IPS-18a (cell line): Measurements from ENCODE around the gene MOV10.

Experiments used
- H3K27ac ChIP-seq: one replicate; pipeline ENCODE4 v1.5.1; 2013; ENCODE audit warnings: low read length
- H3K27me3 ChIP-seq: one replicate; pipeline ENCODE4 v1.6.1; 2013; ENCODE audit warnings: mild to moderate bottlenecking, low read length; ENCODE audit not compliant: control insufficient read depth, insufficient read depth
- H3K36me3 ChIP-seq: one replicate; pipeline ENCODE4 v1.6.1; 2013; ENCODE audit warnings: low read depth, low read length; ENCODE audit not compliant: control insufficient read depth
- H3K4me1 ChIP-seq: one replicate; pipeline ENCODE4 v1.6.1; 2013; ENCODE audit warnings: low read depth, low read length; ENCODE audit not compliant: control insufficient read depth
- H3K4me3 ChIP-seq: one replicate; pipeline ENCODE4 v1.5.1; 2013; ENCODE audit warnings: low read length
- H3K9ac ChIP-seq: one replicate; pipeline ENCODE4 v1.6.1; 2013; ENCODE audit warnings: mild to moderate bottlenecking, low read length, moderate library complexity
- H3K9me3 ChIP-seq: one replicate; pipeline ENCODE4 v1.6.1; 2013; ENCODE audit warnings: low read depth, low read length; ENCODE audit not compliant: control insufficient read depth

Gene MOV10

DNA sequence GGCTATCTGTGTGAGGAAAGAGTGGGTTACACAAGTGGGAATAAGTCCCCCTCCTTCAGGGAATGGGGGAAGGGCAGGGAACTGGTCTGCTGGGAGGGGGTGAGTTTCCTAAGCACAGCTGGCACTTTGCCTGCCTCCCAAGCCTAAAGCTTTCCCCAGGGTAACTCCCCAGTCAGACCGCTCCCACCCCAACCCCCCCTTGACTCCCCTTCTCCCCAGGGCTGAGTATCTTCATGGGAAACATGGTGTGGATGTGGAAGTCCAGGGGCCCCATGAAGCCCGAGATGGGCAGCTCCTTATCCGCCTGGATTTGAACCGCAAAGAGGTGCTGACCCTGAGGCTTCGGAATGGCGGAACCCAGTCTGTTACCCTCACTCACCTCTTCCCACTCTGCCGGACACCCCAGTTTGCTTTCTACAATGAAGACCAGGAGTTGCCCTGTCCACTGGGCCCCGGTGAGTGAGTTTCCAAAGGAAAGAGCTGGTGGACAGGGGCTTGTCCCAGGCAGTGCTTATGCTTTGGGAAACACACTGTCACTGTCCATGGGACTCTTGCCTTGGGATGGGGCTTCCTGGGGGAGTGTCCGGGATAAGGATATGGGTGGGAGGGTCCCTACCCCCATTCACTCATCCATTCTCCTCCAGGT lies 14.9 kb downstream of the MOV10 start:
- Histone ChIP-seq H3K27ac (no peak overlapping the region), H3K9me3 (no peaks in the 10 kb centered on the region), H3K36me3 (peaks cover 26% of the 10 kb centered on the region), H3K27me3 (no peaks in the 10 kb centered on the region), H3K4me3 (no peak overlapping the region), H3K9ac (no peak overlapping the region), H3K4me1 (no peaks in the 10 kb centered on the region)

DNA sequence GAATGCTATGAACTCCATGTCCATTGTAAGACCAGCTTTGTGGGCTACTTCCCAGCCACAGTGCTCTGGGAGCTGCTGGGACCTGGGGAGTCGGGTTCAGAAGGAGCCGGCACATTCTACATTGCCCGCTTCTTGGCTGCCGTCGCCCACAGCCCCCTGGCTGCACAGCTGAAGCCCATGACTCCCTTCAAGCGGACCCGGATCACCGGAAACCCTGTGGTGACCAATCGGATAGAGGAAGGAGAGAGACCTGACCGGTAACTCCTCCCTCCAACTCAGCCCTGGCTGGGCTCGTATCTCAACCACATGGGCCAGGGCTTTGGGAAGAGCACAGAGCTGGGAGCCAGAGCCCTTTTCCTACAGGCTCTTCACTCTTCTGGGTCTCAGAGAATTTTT lies 15.4 kb downstream of the MOV10 start:
- no peak overlapping the region for H3K27ac ChIP-seq
- H3K9me3 ChIP-seq = no peaks in the 10 kb centered on the region
- H3K4me3 ChIP-seq = no peak overlapping the region
- H3K9ac ChIP-seq = no peak overlapping the region
- H3K27me3 ChIP-seq = no peaks in the 10 kb centered on the region
- peaks cover 26% of the 10 kb centered on the region for H3K36me3 ChIP-seq
- H3K4me1 ChIP-seq = no peaks in the 10 kb centered on the region

- no peaks in the 10 kb centered on the region for H3K27me3 ChIP-seq
- H3K36me3 ChIP-seq = peaks cover 33% of the 10 kb centered on the region
- H3K27ac ChIP-seq = no peak overlapping the region
- no peak overlapping the region for H3K9ac ChIP-seq
- no peak overlapping the region for H3K4me3 ChIP-seq
- no peaks in the 10 kb centered on the region for H3K4me1 ChIP-seq
- H3K9me3 ChIP-seq = no peaks in the 10 kb centered on the region
Observed at GRCh38 chr1:112692681-112693080, 18.2 kb downstream of the MOV10 start.

DNA sequence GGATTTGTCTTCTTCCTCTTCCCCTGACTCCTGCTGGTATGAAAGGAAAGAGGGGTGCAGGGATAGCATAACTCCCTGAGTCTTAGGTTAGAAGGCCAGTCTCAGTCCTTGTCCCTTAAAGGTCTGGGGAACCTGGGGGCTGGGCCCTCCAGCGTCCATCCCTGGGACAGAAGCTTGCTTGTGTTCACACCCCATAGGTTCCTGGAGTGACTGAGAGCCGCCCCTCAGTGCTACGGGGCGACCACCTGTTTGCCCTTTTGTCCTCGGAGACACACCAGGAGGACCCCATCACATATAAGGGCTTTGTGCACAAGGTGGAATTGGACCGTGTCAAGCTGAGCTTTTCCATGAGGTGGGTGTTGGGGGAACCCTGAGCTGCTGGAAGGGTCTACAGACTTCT lies 19.4 kb downstream of the MOV10 start:
- Histone ChIP-seq H3K4me1 (peaks cover 7% of the 10 kb centered on the region), H3K36me3 (peaks cover 39% of the 10 kb centered on the region), H3K9ac (no peak overlapping the region), H3K9me3 (no peaks in the 10 kb centered on the region), H3K4me3 (no peak overlapping the region), H3K27ac (no peak overlapping the region), H3K27me3 (peaks cover 2% of the 10 kb centered on the region)

GRCh38 chr1:112694363-112694929 lies 20.0 kb downstream of the MOV10 start:
- no peaks in the 10 kb centered on the region for H3K9me3 ChIP-seq
- H3K27me3 ChIP-seq = peaks cover 8% of the 10 kb centered on the region
- H3K36me3 ChIP-seq = peaks cover 41% of the 10 kb centered on the region

GRCh38 chr1:112695276-112695675 lies 20.8 kb downstream of the MOV10 start:
- no peak overlapping the region for H3K4me3 ChIP-seq
- H3K9ac ChIP-seq = no peak overlapping the region
- H3K27ac ChIP-seq = no peak overlapping the region
- peaks cover 12% of the 10 kb centered on the region for H3K4me1 ChIP-seq
- H3K36me3 ChIP-seq = peaks cover 46% of the 10 kb centered on the region
- H3K9me3 ChIP-seq = no peaks in the 10 kb centered on the region
- peaks cover 16% of the 10 kb centered on the region for H3K27me3 ChIP-seq

More at GRCh38 chr1:112694363-112694929, 20.0 kb downstream of the MOV10 start:
- H3K4me3 ChIP-seq = no peak overlapping the region
- H3K27ac ChIP-seq = no peak overlapping the region
- no peak overlapping the region for H3K9ac ChIP-seq
- peaks cover 7% of the 10 kb centered on the region for H3K4me1 ChIP-seq

GRCh38 chr1:112696578-112697314 lies 22.3 kb downstream of the MOV10 start:
- peaks cover 26% of the 10 kb centered on the region for H3K4me1 ChIP-seq
- H3K9me3 ChIP-seq = no peaks in the 10 kb centered on the region
- no peak overlapping the region for H3K4me3 ChIP-seq
- no peak overlapping the region for H3K27ac ChIP-seq
- no peak overlapping the region for H3K9ac ChIP-seq
- H3K27me3 ChIP-seq = peaks cover 19% of the 10 kb centered on the region
- peaks cover 40% of the 10 kb centered on the region for H3K36me3 ChIP-seq

DNA sequence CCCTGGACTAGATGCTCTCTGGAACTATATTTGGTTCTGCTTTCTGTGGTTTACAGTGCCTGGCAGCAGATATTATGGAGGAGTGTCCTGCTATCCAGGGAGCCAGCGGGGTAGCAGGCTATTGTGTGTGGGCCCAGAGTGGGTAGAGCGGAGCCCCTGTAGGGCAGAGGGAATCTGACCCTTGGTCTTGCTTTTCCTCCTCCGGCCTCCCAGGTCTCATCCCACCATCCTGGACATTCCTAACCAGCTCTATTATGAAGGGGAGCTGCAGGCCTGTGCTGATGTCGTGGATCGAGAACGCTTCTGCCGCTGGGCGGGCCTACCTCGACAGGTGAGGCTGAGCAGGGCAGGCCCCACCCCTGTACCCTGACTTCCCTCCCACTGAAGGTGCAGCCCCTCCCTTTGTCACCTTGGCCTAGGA lies 23.3 kb downstream of the MOV10 start:
- Histone ChIP-seq H3K36me3 (peaks cover 32% of the 10 kb centered on the region), H3K27me3 (peaks cover 28% of the 10 kb centered on the region), H3K4me3 (no peak overlapping the region), H3K4me1 (peaks cover 26% of the 10 kb centered on the region), H3K9me3 (no peaks in the 10 kb centered on the region), H3K27ac (no peak overlapping the region), H3K9ac (no peak overlapping the region)

- Histone ChIP-seq H3K36me3 (peaks cover 27% of the 10 kb centered on the region), H3K4me1 (peaks cover 26% of the 10 kb centered on the region), H3K9ac (no peak overlapping the region), H3K27me3 (peaks cover 35% of the 10 kb centered on the region), H3K9me3 (no peaks in the 10 kb centered on the region), H3K27ac (no peak overlapping the region), H3K4me3 (no peak overlapping the region)
Observed at GRCh38 chr1:112698366-112699310, 24.2 kb downstream of the MOV10 start.

DNA sequence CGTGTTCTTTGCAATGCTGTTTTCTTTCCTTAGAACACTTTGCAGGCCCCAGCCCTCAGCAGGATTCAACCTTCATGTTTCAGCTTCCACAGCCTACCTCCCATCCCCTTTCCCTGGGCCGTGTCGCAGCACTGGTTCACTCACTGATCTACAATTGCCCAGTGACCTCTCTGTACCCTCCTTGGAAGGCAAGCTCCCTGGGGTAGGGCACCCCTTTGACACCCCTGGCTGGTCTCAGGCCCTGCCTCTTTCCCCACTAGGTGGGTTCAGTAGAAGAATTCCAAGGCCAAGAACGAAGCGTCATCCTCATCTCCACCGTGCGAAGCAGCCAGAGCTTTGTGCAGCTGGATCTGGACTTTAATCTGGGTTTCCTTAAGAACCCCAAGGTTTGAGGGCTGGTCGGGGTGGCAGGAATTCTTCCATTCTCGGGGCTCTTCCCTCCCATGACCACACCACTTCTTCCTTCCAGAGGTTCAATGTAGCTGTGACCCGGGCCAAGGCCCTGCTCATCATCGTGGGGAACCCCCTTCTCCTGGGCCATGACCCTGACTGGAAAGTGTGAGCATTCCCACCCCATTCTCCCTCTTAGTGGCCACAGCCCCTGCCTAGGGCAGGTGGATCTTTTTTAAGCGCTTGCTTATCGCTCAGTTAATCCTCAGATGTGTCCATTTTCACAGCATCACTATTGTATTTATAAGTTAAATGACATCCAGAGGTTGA lies 25.1 kb downstream of the MOV10 start:
- Histone ChIP-seq H3K27ac (no peak overlapping the region), H3K9ac (no peak overlapping the region), H3K9me3 (no peaks in the 10 kb centered on the region), H3K4me3 (no peak overlapping the region), H3K4me1 (peaks cover 33% of the 10 kb centered on the region), H3K27me3 (peaks cover 45% of the 10 kb centered on the region), H3K36me3 (peaks cover 21% of the 10 kb centered on the region)
